A549 treated with CpdA at 1 μM for 4 hours (cell line): ENCODE results near the gene RHOV. TPM values are rescaled to one million over a fixed set of nuclear protein-coding genes. Genes with fewer than 3 reads are reported as not detected.

ENCODE experiments used
- total RNA-seq: library from RNA; stranded (reverse); fragments of 200-300 nt; extraction: Qiagen RNA extraction; gene quantifications from 5 replicates; pipeline ENCODE4 v1.2.3, GENCODE V29; 2022; ENCODE audit warnings: low read depth

RHOV gene
- total RNA-seq = 4.1 to 7.3 TPM (median 5.8 TPM) in 5 replicates

GRCh38 chr15:40873694-40874561 is at the start of gene RHOV:
TSS of gene RHOV (minus strand) at chr15:40874234. CDS start at chr15:40874139, 95 bp downstream.

GRCh38 chr15:40893733-40894680 is 20.0 kb upstream of the RHOV start, which contains the start of gene VPS18:
TSS of gene VPS18 (plus strand) at chr15:40894450. CDS start at chr15:40894769, 319 bp downstream.

GRCh38 chr15:40843885-40844695 is 29.9 kb downstream of the RHOV start, which contains the start of gene SPINT1:
TSS of gene SPINT1 (plus strand) at chr15:40844048. CDS start at chr15:40844555, 507 bp downstream.

GRCh38 chr15:40828447-40829036 is 45.5 kb downstream of the RHOV start, which contains the start of gene PPP1R14D:
TSS of gene PPP1R14D (minus strand) at chr15:40828708. CDS start at chr15:40828641, 67 bp downstream.

Other genes with a start within 250 kb of the RHOV start
- 18.5 to 23.7 TPM (median 18.7 TPM) in 5 replicates for gene RAD51, start 179.1 kb downstream of the RHOV start, total RNA-seq
- 21.1 to 24.4 TPM (median 22.7 TPM) in 5 replicates for gene RMDN3, start 119.0 kb downstream of the RHOV start, total RNA-seq
- gene GCHFR, start 110.2 kb downstream of the RHOV start, total RNA-seq = 5.6 to 8.3 TPM (median 6.7 TPM) in 5 replicates
- 0.07 to 0.17 TPM (median 0.13 TPM) in 4 of 5 replicates, not detected in the other for gene C15orf62, start 104.3 kb downstream of the RHOV start, total RNA-seq
- gene ZFYVE19, start 67.1 kb downstream of the RHOV start, total RNA-seq = 16.1 to 19.6 TPM (median 17.7 TPM) in 5 replicates
- 20.7 to 30.0 TPM (median 23.8 TPM) in 5 replicates for gene DNAJC17, start 66.8 kb downstream of the RHOV start, total RNA-seq
- gene PPP1R14D, start 45.5 kb downstream of the RHOV start, total RNA-seq = 0.20 to 0.32 TPM in 2 of 5 replicates, not detected in the others
- gene SPINT1, start 30.2 kb downstream of the RHOV start, total RNA-seq = 0.82 to 1.1 TPM (median 0.92 TPM) in 5 replicates
- gene VPS18, start 20.2 kb upstream of the RHOV start, total RNA-seq = 19.8 to 22.9 TPM (median 21.8 TPM) in 5 replicates
- 0.62 to 0.68 TPM (median 0.65 TPM) in 5 replicates for gene DLL4, start 55.1 kb upstream of the RHOV start, total RNA-seq
- 2.6 to 7.1 TPM (median 4.8 TPM) in 5 replicates for gene CHAC1, start 79.2 kb upstream of the RHOV start, total RNA-seq
- 12.2 to 13.7 TPM (median 12.6 TPM) in 5 replicates for gene INO80, start 242.0 kb upstream of the RHOV start, total RNA-seq